ENCODE measurements around the gene SRRD. TPM values are rescaled to one million over a fixed set of nuclear protein-coding genes. Genes with fewer than 3 reads are reported as not detected.

Gene SRRD
- polyA plus RNA-seq, 1 experiment = 13.1 TPM

GRCh38 chr22:26534171-26534855, 50.6 kb downstream of the SRRD start:
- DNase-seq (ENCODE audit: low read depth) = no peak
- no peak overlapping the region for H3K4me3 ChIP-seq (ENCODE audit: low read depth, low read length)
- peaks cover 7% of the 10 kb centered on the region for H3K36me3 ChIP-seq (ENCODE audit: control insufficient read depth, insufficient read depth, low read length)
- TF ChIP-seq CTCF (IDR thresholded peaks at IDR 0.05; ENCODE audit: insufficient read depth, low read depth, low read length) = no peak
- ChIA-PET POLR2A (no interaction called here), CTCF (interaction anchor here (2.1 kb wide), 1 partner anchor 21 kb away, joined by 6 read pairs; the partner anchor contains the start of gene TFIP11)
- H3K27me3 ChIP-seq (ENCODE audit: control insufficient read depth, insufficient read depth, low read length) = no peaks in the 10 kb centered on the region

GRCh38 chr22:26534874-26535602, 51.4 kb downstream of the SRRD start:
- Histone ChIP-seq H3K4me3 (ENCODE audit: low read depth, low read length) (no peak overlapping the region), H3K27me3 (ENCODE audit: control insufficient read depth, insufficient read depth, low read length) (no peaks in the 10 kb centered on the region), H3K36me3 (ENCODE audit: control insufficient read depth, insufficient read depth, low read length) (peaks cover 7% of the 10 kb centered on the region)
- CTCF ChIA-PET = no interaction called here
- POLR2A ChIA-PET = no interaction called here
- no peak for DNase-seq (ENCODE audit: low read depth)
- no peak for TF ChIP-seq CTCF (IDR thresholded peaks at IDR 0.05; ENCODE audit: insufficient read depth, low read depth, low read length)

GRCh38 chr22:26535603-26535908, 51.9 kb downstream of the SRRD start:
- ChIA-PET CTCF (no interaction called here), POLR2A (no interaction called here)
- no peak for DNase-seq (ENCODE audit: low read depth)
- TF ChIP-seq CTCF (IDR thresholded peaks at IDR 0.05; ENCODE audit: insufficient read depth, low read depth, low read length) = no peak
- H3K27me3 ChIP-seq (ENCODE audit: control insufficient read depth, insufficient read depth, low read length) = no peaks in the 10 kb centered on the region
- peaks cover 7% of the 10 kb centered on the region for H3K36me3 ChIP-seq (ENCODE audit: control insufficient read depth, insufficient read depth, low read length)
- no peak overlapping the region for H3K4me3 ChIP-seq (ENCODE audit: low read depth, low read length)

- H3K27me3 ChIP-seq (ENCODE audit: control insufficient read depth, insufficient read depth, low read length) = no peaks in the 10 kb centered on the region
- CTCF ChIA-PET = interaction anchor here (0.6 to 0.7 kb wide), 2 partner anchors 15 to 50 kb away, joined by 3 read pairs; no protein-coding TSS in a partner anchor
- POLR2A ChIA-PET = no interaction called here
- no peak overlapping the region for H3K4me3 ChIP-seq (ENCODE audit: low read depth, low read length)
- H3K36me3 ChIP-seq (ENCODE audit: control insufficient read depth, insufficient read depth, low read length) = peaks cover 11% of the 10 kb centered on the region
- TF ChIP-seq CTCF (IDR thresholded peaks at IDR 0.05; ENCODE audit: insufficient read depth, low read depth, low read length) = no peak
- no peak for DNase-seq (ENCODE audit: low read depth)
These were observed 52.5 kb downstream of the SRRD start for GRCh38 chr22:26536056-26536761.

- POLR2A ChIA-PET = no interaction called here
These were observed 53.1 kb downstream of the SRRD start for GRCh38 chr22:26536762-26537134.

More at GRCh38 chr22:26536762-26537134, 53.1 kb downstream of the SRRD start:
- Histone ChIP-seq H3K4me3 (ENCODE audit: low read depth, low read length) (no peak overlapping the region), H3K27me3 (ENCODE audit: control insufficient read depth, insufficient read depth, low read length) (no peaks in the 10 kb centered on the region), H3K36me3 (ENCODE audit: control insufficient read depth, insufficient read depth, low read length) (peaks cover 15% of the 10 kb centered on the region)
- DNase-seq (ENCODE audit: low read depth) = no peak
- CTCF ChIA-PET = interaction anchor here (0.6 to 0.7 kb wide), 2 partner anchors 14 to 50 kb away, joined by 3 read pairs; no protein-coding TSS in a partner anchor
- no peak for TF ChIP-seq CTCF (IDR thresholded peaks at IDR 0.05; ENCODE audit: insufficient read depth, low read depth, low read length)
